Testis (tissue), 3 donors: ENCODE data around the gene DOCK11. TPM values are rescaled to one million over a fixed set of nuclear protein-coding genes. Genes with fewer than 3 reads are reported as not detected.

Experiments used
- DNase-seq: peaks from one replicate; pipeline ENCODE4 v3.0.0-alpha.2; 2019
- H3K27ac ChIP-seq, 2 donors: fragments of 200-600 bp; sonication (generic); one replicate each; pipeline ENCODE4 v1.5.1; 2019
- H3K27me3 ChIP-seq: fragments of 200-600 bp; sonication (generic); one replicate; pipeline ENCODE4 v1.5.1; 2019
- H3K36me3 ChIP-seq: fragments of 200-600 bp; sonication (generic); one replicate; pipeline ENCODE4 v1.5.1; 2017; ENCODE audit warnings: low read depth; ENCODE audit errors: missing control alignments
- H3K4me1 ChIP-seq: fragments of 200-600 bp; sonication (generic); one replicate; pipeline ENCODE4 v1.5.1; 2019
- H3K4me3 ChIP-seq, 2 donors: fragments of 200-600 bp; sonication (generic); one replicate each; pipeline ENCODE4 v1.5.1; 2017 to 2019
- H3K9me3 ChIP-seq: fragments of 200-600 bp; sonication (generic); one replicate; pipeline ENCODE4 v1.5.1; 2017
- CTCF ChIP-seq, 3 experiments: fragments of 450-650 bp in 2 of 3; fragments of 200-600 bp in 1 of 3; sonication (generic) in 1 of 3; IDR thresholded peaks; one replicate each; pipeline ENCODE4 v1.5.1; 2016 to 2019; ENCODE audit warnings: antibody characterized with exemption in 3 of 3, mild to moderate bottlenecking in 2 of 3, moderate library complexity in 1 of 3
- POLR2A ChIP-seq: fragments of 450-650 bp; IDR thresholded peaks from one replicate; pipeline ENCODE4 v1.6.1; 2017; ENCODE audit warnings: antibody characterized with exemption, mild to moderate bottlenecking, moderate library complexity
- WGBS, 2 donors: methylation state at CpG; one replicate each; pipeline ENCODE4 v1.1.5; 2018; 5-methylcytosine and 5-hydroxymethylcytosine counted together
- intact Hi-C: fragments of 100-400 bp; cut with DNase I; formaldehyde crosslinking; loops from one replicate; pipeline ENCODE4 v1.15.1; 2023; ENCODE audit warnings: low total_unique reads
- polyA plus RNA-seq: library from polyadenylated mRNA; stranded (reverse); fragments of 350-450 nt; fragmentation: Illumina TruSeq; extraction: RNeasy Lipid Tissue Mini Kit (QIAGEN cat#74804); gene quantifications from one replicate; pipeline ENCODE4 v1.2.3, GENCODE V29; 2014; ENCODE audit warnings: low read depth, low replicate concordance; ENCODE audit not compliant: insufficient read depth
- total RNA-seq, 2 donors: library from RNA; depleted of rRNA; stranded (reverse); fragments of >200 nt; gene quantifications; one replicate each; pipeline ENCODE4 v1.2.3, GENCODE V29; 2016

DOCK11 gene
- total and polyA plus RNA-seq, 3 donors from 2014 or later, result 4.3 to 5.9 (median 5.8) TPM

DNA sequence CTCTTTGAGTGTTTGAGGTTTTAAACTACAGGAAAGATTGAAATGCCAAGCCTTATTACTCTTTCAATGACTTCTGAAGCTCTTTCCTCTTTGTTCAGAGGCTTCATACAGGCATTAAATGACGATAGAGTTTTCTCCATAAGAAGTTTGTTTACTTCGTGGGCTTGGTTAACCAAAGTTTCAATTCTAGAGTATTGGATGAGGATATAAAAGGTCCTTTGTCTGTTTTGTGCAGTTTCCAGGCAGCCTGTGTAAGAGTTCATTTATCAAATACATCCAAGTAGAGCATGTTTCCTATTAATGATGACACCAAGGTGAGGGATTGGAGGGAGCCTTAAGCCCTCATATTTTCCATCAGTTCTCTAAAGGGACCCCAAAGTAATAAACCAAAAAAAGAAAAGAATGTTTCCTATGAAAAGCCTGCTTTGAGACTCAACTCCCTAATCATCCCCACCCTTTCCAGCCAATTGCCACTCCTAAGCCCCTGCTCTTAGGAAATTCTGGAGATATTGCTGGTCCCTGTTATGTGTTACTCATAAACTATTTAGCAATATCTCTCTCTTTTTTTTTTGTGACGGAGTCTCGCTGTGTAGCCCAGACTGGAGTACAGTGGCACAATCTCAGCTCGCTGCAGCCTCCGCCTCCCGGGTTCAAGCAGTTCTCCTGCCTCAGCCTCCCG lies 125.6 kb downstream of the DOCK11 start:
- 83 to 89% methylated on average over 2 to 8 of the region's 8 CpGs for WGBS, 2 donors
- Histone ChIP-seq H3K27ac (no peak overlapping the region), H3K4me3 (no peak overlapping the region), H3K27me3 (no peaks in the 10 kb centered on the region), H3K36me3 (no peaks in the 10 kb centered on the region), H3K9me3 (no peaks in the 10 kb centered on the region), H3K4me1 (no peaks in the 10 kb centered on the region)
- no peak for TF ChIP-seq CTCF (IDR thresholded peaks at IDR 0.05)
- no peak for TF ChIP-seq POLR2A
- intact Hi-C loops, result no loop called here
- no peak for DNase-seq

GRCh38 chrX:118623062-118623461 lies 127.4 kb downstream of the DOCK11 start:
- Histone ChIP-seq H3K27ac (no peak overlapping the region), H3K4me3 (no peak overlapping the region), H3K27me3 (no peaks in the 10 kb centered on the region), H3K4me1 (no peaks in the 10 kb centered on the region), H3K36me3 (no peaks in the 10 kb centered on the region), H3K9me3 (no peaks in the 10 kb centered on the region)
- TF ChIP-seq POLR2A, result no peak
- TF ChIP-seq CTCF (IDR thresholded peaks at IDR 0.05), result no peak
- 93 to 97% methylated on average over 3 of the region's 3 CpGs for WGBS, 2 donors
- no peak for DNase-seq
- intact Hi-C loops, result no loop called here

GRCh38 chrX:118626346-118626745 lies 130.7 kb downstream of the DOCK11 start:
- no peaks in the 10 kb centered on the region for H3K27me3 ChIP-seq
- no peaks in the 10 kb centered on the region for H3K9me3 ChIP-seq
- TF ChIP-seq POLR2A (no peak), CTCF (IDR thresholded peaks at IDR 0.05) (no peak)
- DNase-seq, result no peak
- H3K4me1 ChIP-seq, result no peaks in the 10 kb centered on the region
- H3K27ac ChIP-seq, result no peak overlapping the region
- H3K4me3 ChIP-seq, result no peak overlapping the region
- 91 to 92% methylated on average over 2 to 4 of the region's 4 CpGs for WGBS, 2 donors
- intact Hi-C loops, result no loop called here
- H3K36me3 ChIP-seq, result no peaks in the 10 kb centered on the region

- intact Hi-C loops, result no loop called here
Observed at GRCh38 chrX:118627084-118627758, 131.6 kb downstream of the DOCK11 start.

More at GRCh38 chrX:118627084-118627758, 131.6 kb downstream of the DOCK11 start:
- WGBS, 2 donors, result 69 to 80% methylated on average over 3 to 5 of the region's 5 CpGs
- TF ChIP-seq CTCF (IDR thresholded peaks at IDR 0.05) (peak in 1 of 3 experiments; percentile 11), POLR2A (no peak)
- Histone ChIP-seq H3K36me3 (no peaks in the 10 kb centered on the region), H3K27me3 (no peaks in the 10 kb centered on the region), H3K27ac (no peak overlapping the region), H3K4me1 (no peaks in the 10 kb centered on the region), H3K9me3 (no peaks in the 10 kb centered on the region), H3K4me3 (no peak overlapping the region)
- DNase-seq, result no peak
